Cerebellar nuclear complex (tissue), 1 donor: Measurements from ENCODE around the gene FOXE3.

ENCODE experiments used
- DNase-seq, 2 experiments: peaks; one replicate each; lab custom pipeline; 2025; lab: John Stamatoyannopoulos, UW

Gene FOXE3

GRCh38 chr1:47415728-47416318, at the start of gene FOXE3:
TSS of gene FOXE3 (plus strand) at chr1:47416285. CDS start at chr1:47416316, 31 bp downstream.
- DNase-seq = no peak

GRCh38 chr1:47367651-47368050, 48.4 kb upstream of the FOXE3 start:
- no peak for DNase-seq

GRCh38 chr1:47371016-47371517, 45.0 kb upstream of the FOXE3 start:
- no peak for DNase-seq

GRCh38 chr1:47374501-47374900, 41.6 kb upstream of the FOXE3 start:
- DNase-seq = no peak

- no peak for DNase-seq
Measured at GRCh38 chr1:47378147-47378546, 37.9 kb upstream of the FOXE3 start.

GRCh38 chr1:47380699-47381098, 35.4 kb upstream of the FOXE3 start:
- DNase-seq = no peak

- no peak for DNase-seq
Measured at GRCh38 chr1:47382399-47382983, 33.6 kb upstream of the FOXE3 start.

GRCh38 chr1:47384083-47384482, 32.0 kb upstream of the FOXE3 start:
- DNase-seq = no peak

- DNase-seq = no peak
Measured at GRCh38 chr1:47385020-47385419, 31.1 kb upstream of the FOXE3 start.

GRCh38 chr1:47386268-47386667, 29.8 kb upstream of the FOXE3 start:
- no peak for DNase-seq

GRCh38 chr1:47388030-47388890, 27.8 kb upstream of the FOXE3 start:
- no peak for DNase-seq

- no peak for DNase-seq
Measured at GRCh38 chr1:47388891-47389238, 27.2 kb upstream of the FOXE3 start.

- DNase-seq = no peak
Measured at GRCh38 chr1:47389731-47390130, 26.4 kb upstream of the FOXE3 start.

GRCh38 chr1:47390843-47391242, 25.2 kb upstream of the FOXE3 start:
- DNase-seq = no peak

- no peak for DNase-seq
Measured at GRCh38 chr1:47393141-47393540, 22.9 kb upstream of the FOXE3 start.

GRCh38 chr1:47395433-47395832, 20.7 kb upstream of the FOXE3 start:
- DNase-seq = no peak

- no peak for DNase-seq
Measured at GRCh38 chr1:47396671-47397196, 19.4 kb upstream of the FOXE3 start.

- DNase-seq = no peak
Measured at GRCh38 chr1:47399138-47399845, 16.8 kb upstream of the FOXE3 start.

- no peak for DNase-seq
Measured at GRCh38 chr1:47399846-47400155, 16.3 kb upstream of the FOXE3 start.

GRCh38 chr1:47401761-47402160, 14.3 kb upstream of the FOXE3 start:
- DNase-seq = no peak

- DNase-seq = no peak
Measured at GRCh38 chr1:47402591-47402990, 13.5 kb upstream of the FOXE3 start.

GRCh38 chr1:47403321-47403910, 12.7 kb upstream of the FOXE3 start:
- DNase-seq = no peak
